AG10803 (cell line): Measurements from ENCODE around the gene CLDN6.

Experiments
- DNase-seq: peaks from one replicate; pipeline ENCODE4 v3.0.0; 2010; ENCODE audit warnings: low read depth
- H3K4me3 ChIP-seq: 2 replicates; pipeline ENCODE4 v1.5.1; 2011; ENCODE audit warnings: mild to moderate bottlenecking, low read length, control low read depth
- CTCF ChIP-seq: conservative IDR thresholded peaks from 2 replicates; pipeline ENCODE4 v1.5.1; 2011; ENCODE audit warnings: mild to moderate bottlenecking, low read length, control low read depth, inconsistent platforms

CLDN6 gene

GRCh38 chr16:2988590-2989099 lies 29.3 kb downstream of the CLDN6 start:
- TF ChIP-seq CTCF: no peak
- H3K4me3 ChIP-seq: no peak overlapping the region
- no peak for DNase-seq

- no peak for TF ChIP-seq CTCF
- DNase-seq: no peak
- H3K4me3 ChIP-seq: no peak overlapping the region
These were observed 30.1 kb downstream of the CLDN6 start for GRCh38 chr16:2987833-2988232.

DNA sequence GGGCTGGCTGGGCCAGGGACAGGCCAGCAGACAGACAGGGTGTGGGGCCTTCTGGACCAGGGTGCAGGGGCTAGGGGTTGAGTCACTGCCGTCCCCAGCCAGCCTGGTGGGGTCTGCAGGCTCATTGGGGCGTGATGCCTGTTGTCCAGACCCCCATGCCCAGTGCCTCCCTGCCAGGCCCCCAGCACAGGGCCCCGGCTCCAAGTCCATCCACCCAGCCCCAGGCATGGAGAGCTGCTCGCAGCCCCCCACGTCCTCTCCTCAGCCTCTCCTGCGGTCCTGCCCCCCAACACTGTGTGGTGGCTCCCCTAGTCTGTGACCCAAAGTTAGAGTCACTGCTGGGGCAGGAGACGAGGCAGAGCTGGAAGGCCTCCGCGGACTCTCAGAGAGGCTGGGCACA lies 30.7 kb downstream of the CLDN6 start:
- no peak for TF ChIP-seq CTCF
- no peak for DNase-seq
- no peak overlapping the region for H3K4me3 ChIP-seq

GRCh38 chr16:2986623-2987188 lies 31.3 kb downstream of the CLDN6 start:
- no peak for DNase-seq
- TF ChIP-seq CTCF: no peak

GRCh38 chr16:2985893-2986355 lies 32.1 kb downstream of the CLDN6 start:
- no peak for DNase-seq
- TF ChIP-seq CTCF: no peak
- H3K4me3 ChIP-seq: no peak overlapping the region

More at GRCh38 chr16:2986623-2987188, 31.3 kb downstream of the CLDN6 start:
- H3K4me3 ChIP-seq: no peak overlapping the region

DNA sequence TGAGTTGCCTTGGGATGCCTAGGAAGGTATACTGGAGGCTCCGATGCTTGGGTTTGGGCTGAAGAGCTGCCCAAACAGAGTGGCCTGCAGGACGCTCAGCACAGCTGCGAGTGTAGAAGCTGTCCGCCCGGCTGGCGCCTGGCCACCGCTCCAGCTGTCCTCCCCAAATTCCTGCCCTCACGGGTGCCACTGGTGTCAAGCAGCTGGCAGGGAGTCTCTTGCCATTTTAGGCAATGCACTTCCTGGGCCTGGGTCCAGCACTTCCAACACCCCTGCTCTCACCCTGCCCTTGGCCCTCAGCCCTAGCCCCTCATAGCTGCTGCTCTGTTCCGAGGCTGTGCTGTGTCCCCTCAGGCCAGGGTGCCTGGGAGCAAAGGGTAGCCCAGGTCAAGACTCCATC lies 32.5 kb downstream of the CLDN6 start:
- no peak for TF ChIP-seq CTCF
- DNase-seq: no peak
- H3K4me3 ChIP-seq: no peak overlapping the region

DNA sequence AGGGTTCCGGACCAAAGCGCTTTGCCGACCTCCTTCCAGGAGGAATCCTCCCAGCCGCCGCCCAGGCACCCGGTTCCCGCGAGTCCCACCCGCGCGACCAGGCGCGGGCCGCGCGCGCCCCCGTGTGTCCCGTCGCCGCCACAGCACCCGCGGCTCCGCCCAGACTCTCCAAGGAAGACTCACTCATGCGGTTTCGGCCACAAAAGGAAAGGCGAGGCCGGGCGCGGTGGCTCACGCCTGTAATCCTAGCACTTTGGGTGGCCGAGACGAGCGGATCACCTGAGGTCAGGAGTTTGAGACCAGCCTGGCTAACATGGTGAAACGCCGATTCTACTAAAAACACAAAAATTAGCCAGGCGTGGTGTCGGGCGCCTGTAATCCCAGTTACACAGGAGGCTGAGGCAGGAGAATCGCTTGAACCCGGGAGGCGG lies 34.3 kb downstream of the CLDN6 start:
- peak; percentile 72 for DNase-seq
- peak; percentile 36 for TF ChIP-seq CTCF
- H3K4me3 ChIP-seq: peak overlapping the region; percentile 44
